GM12875 (cell line): Measurements from ENCODE around the gene SIGLECL1.

Experiments used
- H3K4me3 ChIP-seq: one replicate; pipeline ENCODE4 v1.5.1; 2011; ENCODE audit warnings: low read depth, low read length, control low read depth
- TF ChIP-seq, protein P1 (sequence below): IDR thresholded peaks from 2 replicates; pipeline ENCODE4 v1.5.1; 2011; ENCODE audit warnings: low read depth, mild to moderate bottlenecking, control low read depth, inconsistent platforms, low read length, moderate library complexity, borderline replicate concordance; ENCODE audit not compliant: insufficient read depth

Gene SIGLECL1

DNA sequence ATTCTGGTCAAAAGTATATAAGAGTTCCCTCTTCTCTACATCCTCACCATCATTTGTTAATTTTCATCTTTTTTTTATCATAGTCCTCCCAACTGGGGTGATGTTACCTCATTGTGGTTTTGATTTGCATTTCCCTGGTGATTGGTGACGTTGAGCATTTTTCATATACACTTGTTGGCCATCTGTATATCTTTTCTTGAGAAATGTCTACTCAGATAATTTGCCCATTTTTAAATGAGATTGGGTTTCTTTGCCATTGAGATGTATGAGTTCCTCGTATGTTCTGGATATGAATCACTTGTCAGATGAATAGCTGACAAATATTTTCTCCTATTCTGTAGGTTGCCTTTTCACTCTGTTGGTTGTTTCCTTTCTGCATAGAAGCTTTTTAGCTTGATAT is 23.6 kb upstream of the SIGLECL1 start:
- TF ChIP-seq, protein P1, sequence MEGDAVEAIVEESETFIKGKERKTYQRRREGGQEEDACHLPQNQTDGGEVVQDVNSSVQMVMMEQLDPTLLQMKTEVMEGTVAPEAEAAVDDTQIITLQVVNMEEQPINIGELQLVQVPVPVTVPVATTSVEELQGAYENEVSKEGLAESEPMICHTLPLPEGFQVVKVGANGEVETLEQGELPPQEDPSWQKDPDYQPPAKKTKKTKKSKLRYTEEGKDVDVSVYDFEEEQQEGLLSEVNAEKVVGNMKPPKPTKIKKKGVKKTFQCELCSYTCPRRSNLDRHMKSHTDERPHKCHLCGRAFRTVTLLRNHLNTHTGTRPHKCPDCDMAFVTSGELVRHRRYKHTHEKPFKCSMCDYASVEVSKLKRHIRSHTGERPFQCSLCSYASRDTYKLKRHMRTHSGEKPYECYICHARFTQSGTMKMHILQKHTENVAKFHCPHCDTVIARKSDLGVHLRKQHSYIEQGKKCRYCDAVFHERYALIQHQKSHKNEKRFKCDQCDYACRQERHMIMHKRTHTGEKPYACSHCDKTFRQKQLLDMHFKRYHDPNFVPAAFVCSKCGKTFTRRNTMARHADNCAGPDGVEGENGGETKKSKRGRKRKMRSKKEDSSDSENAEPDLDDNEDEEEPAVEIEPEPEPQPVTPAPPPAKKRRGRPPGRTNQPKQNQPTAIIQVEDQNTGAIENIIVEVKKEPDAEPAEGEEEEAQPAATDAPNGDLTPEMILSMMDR: no peak
- H3K4me3 ChIP-seq: no peak overlapping the region

DNA sequence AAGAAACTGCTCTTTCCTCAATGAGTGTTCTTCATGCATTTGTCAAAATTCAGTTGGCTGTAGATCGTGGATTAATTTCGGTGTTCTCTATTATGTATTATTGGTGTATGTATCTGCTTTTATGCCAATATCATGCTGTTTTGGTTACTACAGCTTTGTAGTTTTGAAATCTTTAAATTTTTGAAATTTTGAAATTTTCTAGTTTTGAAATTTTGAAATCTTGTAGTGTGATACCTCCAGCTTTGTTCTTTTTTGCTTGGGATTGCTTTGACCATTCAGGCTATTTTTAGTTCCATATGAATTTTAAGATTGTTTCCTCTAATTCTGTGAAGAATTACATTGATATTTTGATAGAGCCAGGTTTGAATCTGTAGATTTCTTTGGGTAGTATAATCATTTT is 22.9 kb upstream of the SIGLECL1 start:
- TF ChIP-seq, protein P1: no peak
- H3K4me3 ChIP-seq: no peak overlapping the region

DNA sequence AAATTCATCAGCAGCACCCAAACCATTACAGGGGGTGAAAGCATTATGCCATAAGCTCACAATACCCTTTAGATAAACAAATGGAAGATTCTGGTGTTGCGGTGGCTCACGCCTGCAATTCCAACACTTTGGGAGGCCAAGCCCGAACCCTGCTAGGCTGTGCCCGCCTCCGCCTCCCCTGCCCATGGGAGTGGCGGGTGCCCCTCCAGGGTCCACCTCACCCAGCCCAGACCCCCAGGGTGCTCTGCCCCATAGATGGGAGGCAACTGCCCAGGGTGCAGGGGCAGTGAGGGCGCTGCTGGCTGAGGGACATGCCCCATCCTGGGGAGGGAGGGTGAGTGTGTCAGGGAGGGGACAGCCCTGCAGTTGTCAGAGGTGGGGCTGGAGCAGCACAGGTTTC is 10.0 kb upstream of the SIGLECL1 start:
- TF ChIP-seq, protein P1: no peak
- H3K4me3 ChIP-seq: no peak overlapping the region

DNA sequence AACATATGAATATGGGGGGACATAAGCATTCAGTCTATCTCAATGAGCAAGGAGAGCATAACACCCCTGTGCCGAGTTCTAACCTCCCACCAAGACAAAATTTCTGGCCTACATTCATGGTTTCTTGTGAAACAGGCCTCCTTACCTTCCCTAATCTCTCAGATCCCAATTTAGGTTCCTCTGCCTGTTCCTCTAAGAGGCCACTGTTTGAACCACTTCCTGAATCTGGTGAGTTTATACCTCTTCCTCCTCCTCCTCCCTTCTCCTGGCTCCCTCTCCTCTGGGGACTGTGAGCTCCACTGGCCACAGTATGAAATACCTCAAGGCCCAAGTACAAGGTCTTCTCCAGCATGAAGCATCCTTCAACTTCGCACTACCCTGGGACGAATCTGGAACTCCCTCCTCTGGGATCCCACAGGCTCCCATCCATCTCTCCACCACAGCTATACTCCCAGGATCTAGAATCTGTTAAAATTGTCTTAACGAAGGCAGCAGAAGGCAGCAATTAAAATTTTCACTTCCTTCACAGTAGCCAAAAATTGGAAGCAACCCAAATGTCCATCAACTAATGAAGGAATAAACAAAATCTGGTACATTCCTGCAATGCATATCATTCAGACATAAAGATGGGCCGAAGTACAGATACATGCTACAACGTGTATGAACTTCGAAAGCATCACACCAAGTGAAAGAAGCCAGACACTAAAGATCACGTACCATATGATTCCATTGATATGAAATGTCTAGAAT is 7.8 kb upstream of the SIGLECL1 start:
- no peak overlapping the region for H3K4me3 ChIP-seq
- TF ChIP-seq, protein P1: no peak

DNA sequence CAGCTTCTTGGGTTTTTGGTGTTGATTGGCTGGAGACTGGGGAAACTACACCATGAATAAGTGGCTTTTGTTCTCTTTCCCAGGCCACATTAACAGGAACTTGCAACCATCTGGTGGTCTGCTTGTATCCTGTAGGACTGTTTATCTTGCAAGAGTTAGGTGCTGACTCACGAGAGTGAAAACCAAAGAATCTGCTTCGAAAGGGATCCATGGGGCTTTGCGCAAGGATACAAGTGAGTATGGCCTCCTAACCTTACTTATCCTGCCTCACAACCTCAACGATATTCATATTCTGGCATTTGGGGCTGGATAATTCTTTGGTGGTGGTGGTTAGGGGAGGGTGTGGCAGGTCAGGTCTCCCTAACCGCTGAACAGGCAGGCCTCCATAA is 4.7 kb upstream of the SIGLECL1 start:
- no peak overlapping the region for H3K4me3 ChIP-seq
- TF ChIP-seq, protein P1: no peak

DNA sequence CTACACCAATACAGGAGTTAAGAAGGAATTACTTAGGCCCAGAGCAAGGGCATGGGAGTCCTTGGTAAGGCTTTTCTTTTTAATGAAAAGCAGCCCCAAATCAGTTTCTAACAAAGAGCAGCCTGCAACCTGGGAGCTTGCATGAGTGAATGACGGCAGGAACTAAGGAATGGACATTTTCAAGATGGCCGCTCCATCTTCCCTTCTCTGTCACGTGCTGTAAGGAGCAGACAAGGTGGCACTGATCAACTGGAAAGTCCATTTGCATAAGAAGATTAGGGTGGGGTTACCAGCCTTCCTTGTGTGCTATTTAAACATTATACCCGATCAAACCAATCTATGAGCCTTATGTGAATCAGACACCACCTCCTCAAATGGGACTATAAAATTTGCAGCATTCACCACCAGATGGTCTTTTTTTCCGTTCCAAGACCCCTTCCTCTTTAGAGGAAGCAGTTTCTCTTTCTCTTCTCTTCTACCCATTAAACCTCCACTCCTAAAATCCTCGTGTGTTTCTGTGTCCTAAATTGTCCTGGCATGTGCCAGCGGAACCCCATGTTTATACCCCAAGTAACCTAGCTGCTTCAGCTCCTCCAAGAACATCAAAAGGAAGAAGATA is 2.8 kb upstream of the SIGLECL1 start:
- no peak overlapping the region for H3K4me3 ChIP-seq
- TF ChIP-seq, protein P1: no peak

DNA sequence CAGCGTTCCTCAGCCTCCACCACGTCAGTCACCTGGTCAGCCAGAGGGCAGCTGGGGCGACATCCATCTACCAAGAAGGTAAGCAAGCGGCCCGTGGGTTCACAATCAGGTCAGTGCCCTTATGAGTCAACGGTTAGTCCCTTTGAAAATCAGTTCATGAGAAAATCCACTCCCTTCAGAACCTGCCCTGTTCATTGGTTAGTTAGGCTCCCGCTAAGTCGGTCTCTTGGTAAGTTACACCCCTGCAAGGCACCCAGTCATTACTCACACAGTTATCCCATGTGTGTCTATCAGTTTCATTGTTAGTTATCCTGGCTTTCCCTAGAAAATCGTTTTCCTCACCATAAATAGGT is 564 bp downstream of the SIGLECL1 start:
- TF ChIP-seq, protein P1: no peak
- no peak overlapping the region for H3K4me3 ChIP-seq
